ENCODE measurements around the gene NOX5.

The NOX5 gene

GRCh38 chr15:68979816-68980215 lies 34.7 kb upstream of the NOX5 start:
- Histone ChIP-seq H3K9ac (ENCODE audit: low read length) (no peak overlapping the region), H3K27ac (ENCODE audit: low read length, poor library complexity, severe bottlenecking) (no peak overlapping the region), H3K4me2 (ENCODE audit: low read length, poor library complexity, severe bottlenecking) (no peak overlapping the region), H3K79me1 (replicated peaks; ENCODE audit: low read length, poor library complexity, severe bottlenecking) (no peaks in the 10 kb centered on the region), H4K91ac (ENCODE audit: low read length) (no peak overlapping the region), H3K4ac (ENCODE audit: low read depth in 1 of 2, low read length in 2 of 2) (no peak overlapping the region), H3K23ac (ENCODE audit: low read length in 2 of 2) (no peak overlapping the region), H3K36me3 (ENCODE audit: control insufficient read depth in 1 of 2, insufficient read depth in 2 of 2, low read depth in 1 of 2, low read length in 2 of 2) (no peaks in the 10 kb centered on the region), H3K4me1 (ENCODE audit: control insufficient read depth, insufficient read depth, low read depth, low read length) (peaks cover 3% of the 10 kb centered on the region), H2AK5ac (ENCODE audit: low read length, severe bottlenecking) (no peak overlapping the region), H3K4me3 (ENCODE audit: insufficient read depth in 1 of 2, low read depth in 1 of 2, low read length in 2 of 2) (no peak overlapping the region), H3K27me3 (ENCODE audit: control insufficient read depth in 1 of 2, insufficient read depth in 1 of 2, low read length in 2 of 2) (peaks cover 12 to 35% of the 10 kb centered on the region in 2 experiments), H2BK12ac (ENCODE audit: low read length in 2 of 2) (no peak overlapping the region), H3K9me3 (ENCODE audit: control insufficient read depth, low read length) (peaks cover 10% of the 10 kb centered on the region), H2BK15ac (ENCODE audit: low read depth, poor library complexity, severe bottlenecking) (no peak overlapping the region), H3K18ac (ENCODE audit: low read depth in 1 of 2, low read length in 2 of 2) (no peak overlapping the region), H2BK120ac (ENCODE audit: low read depth, low read length) (no peak overlapping the region), H3K14ac (ENCODE audit: low read length in 2 of 2) (no peak overlapping the region), H4K8ac (ENCODE audit: low read length) (no peak overlapping the region), H2AFZ (ENCODE audit: low read depth, low read length) (no peak overlapping the region), H2BK5ac (ENCODE audit: low read depth, low read length, poor library complexity, severe bottlenecking) (no peak overlapping the region)
- WGBS: 89% methylated on average over 1 of the region's 1 CpG
- DNase-seq: no peak

GRCh38 chr15:68980786-68981185 lies 33.7 kb upstream of the NOX5 start:
- Histone ChIP-seq H2AK5ac (ENCODE audit: low read length, severe bottlenecking) (no peak overlapping the region), H3K4ac (ENCODE audit: low read depth in 1 of 2, low read length in 2 of 2) (no peak overlapping the region), H3K4me1 (ENCODE audit: control insufficient read depth, insufficient read depth, low read depth, low read length) (peaks cover 3% of the 10 kb centered on the region), H3K9me3 (ENCODE audit: control insufficient read depth, low read length) (peaks cover 9% of the 10 kb centered on the region), H3K36me3 (ENCODE audit: control insufficient read depth in 1 of 2, insufficient read depth in 2 of 2, low read depth in 1 of 2, low read length in 2 of 2) (no peaks in the 10 kb centered on the region), H2BK15ac (ENCODE audit: low read depth, poor library complexity, severe bottlenecking) (no peak overlapping the region), H2BK5ac (ENCODE audit: low read depth, low read length, poor library complexity, severe bottlenecking) (no peak overlapping the region), H3K79me1 (replicated peaks; ENCODE audit: low read length, poor library complexity, severe bottlenecking) (no peaks in the 10 kb centered on the region), H3K4me2 (ENCODE audit: low read length, poor library complexity, severe bottlenecking) (no peak overlapping the region), H3K27ac (ENCODE audit: low read length, poor library complexity, severe bottlenecking) (no peak overlapping the region), H4K91ac (ENCODE audit: low read length) (no peak overlapping the region), H3K27me3 (ENCODE audit: control insufficient read depth in 1 of 2, insufficient read depth in 1 of 2, low read length in 2 of 2) (peaks cover 12 to 35% of the 10 kb centered on the region in 2 experiments), H3K9ac (ENCODE audit: low read length) (no peak overlapping the region), H3K4me3 (ENCODE audit: insufficient read depth in 1 of 2, low read depth in 1 of 2, low read length in 2 of 2) (no peak overlapping the region), H2BK120ac (ENCODE audit: low read depth, low read length) (no peak overlapping the region), H4K8ac (ENCODE audit: low read length) (no peak overlapping the region), H3K14ac (ENCODE audit: low read length in 2 of 2) (no peak overlapping the region), H3K23ac (ENCODE audit: low read length in 2 of 2) (no peak overlapping the region), H2AFZ (ENCODE audit: low read depth, low read length) (no peak overlapping the region), H2BK12ac (ENCODE audit: low read length in 2 of 2) (no peak overlapping the region), H3K18ac (ENCODE audit: low read depth in 1 of 2, low read length in 2 of 2) (no peak overlapping the region)
- DNase-seq: no peak

- Histone ChIP-seq H2BK120ac (ENCODE audit: low read depth, low read length) (no peak overlapping the region), H3K4me3 (ENCODE audit: insufficient read depth in 1 of 2, low read depth in 1 of 2, low read length in 2 of 2) (no peak overlapping the region), H2AFZ (ENCODE audit: low read depth, low read length) (no peak overlapping the region), H2BK15ac (ENCODE audit: low read depth, poor library complexity, severe bottlenecking) (no peak overlapping the region), H3K27ac (ENCODE audit: low read length, poor library complexity, severe bottlenecking) (no peak overlapping the region), H4K8ac (ENCODE audit: low read length) (no peak overlapping the region), H3K79me1 (replicated peaks; ENCODE audit: low read length, poor library complexity, severe bottlenecking) (no peaks in the 10 kb centered on the region), H2BK5ac (ENCODE audit: low read depth, low read length, poor library complexity, severe bottlenecking) (no peak overlapping the region), H3K27me3 (ENCODE audit: control insufficient read depth in 1 of 2, insufficient read depth in 1 of 2, low read length in 2 of 2) (peaks cover 17 to 35% of the 10 kb centered on the region in 2 experiments), H2BK12ac (ENCODE audit: low read length in 2 of 2) (no peak overlapping the region), H3K18ac (ENCODE audit: low read depth in 1 of 2, low read length in 2 of 2) (no peak overlapping the region), H3K4ac (ENCODE audit: low read depth in 1 of 2, low read length in 2 of 2) (no peak overlapping the region), H3K23ac (ENCODE audit: low read length in 2 of 2) (no peak overlapping the region), H2AK5ac (ENCODE audit: low read length, severe bottlenecking) (no peak overlapping the region), H4K91ac (ENCODE audit: low read length) (no peak overlapping the region), H3K4me1 (ENCODE audit: control insufficient read depth, insufficient read depth, low read depth, low read length) (peaks cover 3% of the 10 kb centered on the region), H3K4me2 (ENCODE audit: low read length, poor library complexity, severe bottlenecking) (no peak overlapping the region), H3K9me3 (ENCODE audit: control insufficient read depth, low read length) (peaks cover 5% of the 10 kb centered on the region), H3K14ac (ENCODE audit: low read length in 2 of 2) (no peak overlapping the region), H3K36me3 (ENCODE audit: control insufficient read depth in 1 of 2, insufficient read depth in 2 of 2, low read depth in 1 of 2, low read length in 2 of 2) (no peaks in the 10 kb centered on the region), H3K9ac (ENCODE audit: low read length) (no peak overlapping the region)
- no peak for DNase-seq
- 100% methylated on average over 3 of the region's 4 CpGs for WGBS
Measured at GRCh38 chr15:68981941-68982340, 32.6 kb upstream of the NOX5 start.

- Histone ChIP-seq H2BK12ac (ENCODE audit: low read length in 2 of 2) (no peak overlapping the region), H4K8ac (ENCODE audit: low read length) (no peak overlapping the region), H2AK5ac (ENCODE audit: low read length, severe bottlenecking) (no peak overlapping the region), H3K4me1 (ENCODE audit: control insufficient read depth, insufficient read depth, low read depth, low read length) (peaks cover 3% of the 10 kb centered on the region), H3K36me3 (ENCODE audit: control insufficient read depth in 1 of 2, insufficient read depth in 2 of 2, low read depth in 1 of 2, low read length in 2 of 2) (no peaks in the 10 kb centered on the region), H3K27me3 (ENCODE audit: control insufficient read depth in 1 of 2, insufficient read depth in 1 of 2, low read length in 2 of 2) (peaks cover 25 to 42% of the 10 kb centered on the region in 2 experiments), H3K4me2 (ENCODE audit: low read length, poor library complexity, severe bottlenecking) (no peak overlapping the region), H3K27ac (ENCODE audit: low read length, poor library complexity, severe bottlenecking) (no peak overlapping the region), H3K18ac (ENCODE audit: low read depth in 1 of 2, low read length in 2 of 2) (no peak overlapping the region), H2BK5ac (ENCODE audit: low read depth, low read length, poor library complexity, severe bottlenecking) (no peak overlapping the region), H4K91ac (ENCODE audit: low read length) (no peak overlapping the region), H3K79me1 (replicated peaks; ENCODE audit: low read length, poor library complexity, severe bottlenecking) (no peaks in the 10 kb centered on the region), H2BK15ac (ENCODE audit: low read depth, poor library complexity, severe bottlenecking) (no peak overlapping the region), H3K4ac (ENCODE audit: low read depth in 1 of 2, low read length in 2 of 2) (no peak overlapping the region), H3K4me3 (ENCODE audit: insufficient read depth in 1 of 2, low read depth in 1 of 2, low read length in 2 of 2) (no peak overlapping the region), H3K14ac (ENCODE audit: low read length in 2 of 2) (no peak overlapping the region), H2AFZ (ENCODE audit: low read depth, low read length) (no peak overlapping the region), H3K9ac (ENCODE audit: low read length) (no peak overlapping the region), H3K9me3 (ENCODE audit: control insufficient read depth, low read length) (peaks cover 3% of the 10 kb centered on the region), H3K23ac (ENCODE audit: low read length in 2 of 2) (no peak overlapping the region), H2BK120ac (ENCODE audit: low read depth, low read length) (no peak overlapping the region)
- no peak for DNase-seq
- WGBS: 86% methylated on average over 2 of the region's 6 CpGs
Measured at GRCh38 chr15:68982976-68983563, 31.4 kb upstream of the NOX5 start.

All from mesenchymal stem cell (in vitro differentiated cells and primary cell).